Parathyroid adenoma (tissue), 2 donors: Measurements from ENCODE around the gene SERPINB6.

Source experiments
- H2AFZ ChIP-seq: fragments of 300-600 bp; sonication (generic); one replicate; pipeline ENCODE4 v1.7.0; 2017; ENCODE audit warnings: antibody characterized with exemption, mild to moderate bottlenecking
- H3K27ac ChIP-seq: fragments of 300-600 bp; sonication (generic); one replicate; pipeline ENCODE4 v1.7.0; 2017
- H3K27me3 ChIP-seq: fragments of 300-600 bp; sonication (generic); one replicate; pipeline ENCODE4 v1.7.0; 2017; ENCODE audit warnings: low read length; ENCODE audit not compliant: control insufficient read depth, insufficient read depth
- H3K36me3 ChIP-seq: fragments of 300-600 bp; sonication (generic); one replicate; pipeline ENCODE4 v1.7.0; 2017; ENCODE audit warnings: low read length; ENCODE audit not compliant: control insufficient read depth, insufficient read depth
- H3K4me1 ChIP-seq: fragments of 300-600 bp; sonication (generic); one replicate; pipeline ENCODE4 v1.7.0; 2017; ENCODE audit warnings: control low read depth
- H3K4me2 ChIP-seq: fragments of 300-600 bp; sonication (generic); one replicate; pipeline ENCODE4 v1.7.0; 2017; ENCODE audit warnings: low read length
- H3K4me3 ChIP-seq: fragments of 300-600 bp; sonication (generic); one replicate; pipeline ENCODE4 v1.7.0; 2017; ENCODE audit warnings: low read depth, low read length
- H3K79me2 ChIP-seq: fragments of 300-600 bp; sonication (generic); one replicate; pipeline ENCODE4 v1.7.0; 2017; ENCODE audit warnings: control low read depth
- H3K9ac ChIP-seq: fragments of 300-600 bp; sonication (generic); one replicate; pipeline ENCODE4 v1.7.0; 2017; ENCODE audit warnings: mild to moderate bottlenecking
- H3K9me3 ChIP-seq: fragments of 300-600 bp; sonication (generic); one replicate; pipeline ENCODE4 v1.7.0; 2017; ENCODE audit warnings: low read length; ENCODE audit not compliant: control insufficient read depth
- TF ChIP-seq, protein P1 (sequence below): fragments of 300-600 bp; sonication (generic); IDR thresholded peaks from one replicate; pipeline ENCODE4 v1.7.0; 2017; ENCODE audit warnings: antibody characterized with exemption, mild to moderate bottlenecking
- donor health status: primary hyperparathyroidism.

Gene SERPINB6

DNA sequence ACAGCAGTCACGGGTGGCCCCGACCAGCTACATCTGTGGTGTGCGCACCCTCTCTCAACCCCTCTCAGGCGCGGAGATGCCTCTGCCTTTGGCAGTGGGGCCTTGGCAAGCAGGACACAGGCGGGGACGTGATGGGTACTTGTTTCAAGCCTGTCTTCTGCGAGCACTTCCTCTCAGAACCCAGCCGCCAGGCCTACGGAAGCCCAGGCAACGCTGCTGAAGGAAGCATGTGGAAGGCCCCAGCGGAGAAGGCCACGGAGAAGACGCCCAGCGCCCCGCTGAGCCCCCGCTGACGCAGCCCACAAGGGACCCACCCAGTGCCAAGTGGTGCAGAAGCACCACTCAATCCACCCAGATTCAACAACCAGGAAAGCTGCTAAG, 13.0 kb downstream of the SERPINB6 start:
- Histone ChIP-seq H3K79me2 (peaks cover 34% of the 10 kb centered on the region), H3K4me3 (no peak overlapping the region)
- TF ChIP-seq, protein P1, sequence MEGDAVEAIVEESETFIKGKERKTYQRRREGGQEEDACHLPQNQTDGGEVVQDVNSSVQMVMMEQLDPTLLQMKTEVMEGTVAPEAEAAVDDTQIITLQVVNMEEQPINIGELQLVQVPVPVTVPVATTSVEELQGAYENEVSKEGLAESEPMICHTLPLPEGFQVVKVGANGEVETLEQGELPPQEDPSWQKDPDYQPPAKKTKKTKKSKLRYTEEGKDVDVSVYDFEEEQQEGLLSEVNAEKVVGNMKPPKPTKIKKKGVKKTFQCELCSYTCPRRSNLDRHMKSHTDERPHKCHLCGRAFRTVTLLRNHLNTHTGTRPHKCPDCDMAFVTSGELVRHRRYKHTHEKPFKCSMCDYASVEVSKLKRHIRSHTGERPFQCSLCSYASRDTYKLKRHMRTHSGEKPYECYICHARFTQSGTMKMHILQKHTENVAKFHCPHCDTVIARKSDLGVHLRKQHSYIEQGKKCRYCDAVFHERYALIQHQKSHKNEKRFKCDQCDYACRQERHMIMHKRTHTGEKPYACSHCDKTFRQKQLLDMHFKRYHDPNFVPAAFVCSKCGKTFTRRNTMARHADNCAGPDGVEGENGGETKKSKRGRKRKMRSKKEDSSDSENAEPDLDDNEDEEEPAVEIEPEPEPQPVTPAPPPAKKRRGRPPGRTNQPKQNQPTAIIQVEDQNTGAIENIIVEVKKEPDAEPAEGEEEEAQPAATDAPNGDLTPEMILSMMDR, result no peak

DNA sequence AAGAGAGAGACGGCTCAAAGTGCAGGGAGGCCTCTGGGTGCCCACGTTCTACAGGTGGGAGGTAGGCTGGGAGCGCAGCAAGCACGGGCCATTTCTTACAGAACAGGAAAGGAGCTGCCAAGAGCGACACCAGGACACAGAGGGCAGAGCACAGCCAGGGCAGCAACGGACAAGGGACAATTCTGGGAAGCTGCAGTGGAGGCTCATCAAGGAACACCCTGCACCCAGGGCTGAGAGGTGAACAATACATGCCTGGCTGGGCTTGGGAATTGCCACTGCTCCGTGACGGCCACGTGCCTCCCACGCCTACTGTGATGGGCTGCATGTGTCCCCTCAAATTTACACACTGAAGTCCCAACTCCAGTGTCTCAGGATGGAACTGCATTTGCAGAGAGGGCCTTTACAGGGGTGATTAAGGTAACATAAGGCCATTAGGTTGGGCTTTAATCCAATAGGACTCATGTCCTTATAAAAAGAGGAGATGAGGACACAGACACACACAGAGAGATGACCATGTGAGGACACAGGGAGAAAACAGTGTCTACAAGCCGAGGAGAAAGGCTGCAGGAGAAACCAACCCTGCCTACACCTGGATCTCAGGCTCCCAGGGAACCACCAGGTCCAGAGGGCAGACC, 13.6 kb downstream of the SERPINB6 start:
- no peaks in the 10 kb centered on the region for H3K27me3 ChIP-seq
- no peaks in the 10 kb centered on the region for H3K36me3 ChIP-seq
- no peak overlapping the region for H2AFZ ChIP-seq
- peaks cover 20% of the 10 kb centered on the region for H3K4me1 ChIP-seq
- H3K79me2 ChIP-seq, result peaks cover 36% of the 10 kb centered on the region
- H3K4me3 ChIP-seq, result no peak overlapping the region
- no peak overlapping the region for H3K27ac ChIP-seq
- H3K9me3 ChIP-seq, result no peaks in the 10 kb centered on the region
- TF ChIP-seq, protein P1, result no peak
- H3K9ac ChIP-seq, result no peak overlapping the region
- H3K4me2 ChIP-seq, result no peak overlapping the region

More for the DNA sequence above, 13.0 kb downstream of the SERPINB6 start:
- no peaks in the 10 kb centered on the region for H3K27me3 ChIP-seq
- H3K4me2 ChIP-seq, result no peak overlapping the region
- peaks cover 17% of the 10 kb centered on the region for H3K4me1 ChIP-seq
- no peaks in the 10 kb centered on the region for H3K9me3 ChIP-seq
- no peak overlapping the region for H3K27ac ChIP-seq
- no peaks in the 10 kb centered on the region for H3K36me3 ChIP-seq
- H2AFZ ChIP-seq, result no peak overlapping the region
- no peak overlapping the region for H3K9ac ChIP-seq

DNA sequence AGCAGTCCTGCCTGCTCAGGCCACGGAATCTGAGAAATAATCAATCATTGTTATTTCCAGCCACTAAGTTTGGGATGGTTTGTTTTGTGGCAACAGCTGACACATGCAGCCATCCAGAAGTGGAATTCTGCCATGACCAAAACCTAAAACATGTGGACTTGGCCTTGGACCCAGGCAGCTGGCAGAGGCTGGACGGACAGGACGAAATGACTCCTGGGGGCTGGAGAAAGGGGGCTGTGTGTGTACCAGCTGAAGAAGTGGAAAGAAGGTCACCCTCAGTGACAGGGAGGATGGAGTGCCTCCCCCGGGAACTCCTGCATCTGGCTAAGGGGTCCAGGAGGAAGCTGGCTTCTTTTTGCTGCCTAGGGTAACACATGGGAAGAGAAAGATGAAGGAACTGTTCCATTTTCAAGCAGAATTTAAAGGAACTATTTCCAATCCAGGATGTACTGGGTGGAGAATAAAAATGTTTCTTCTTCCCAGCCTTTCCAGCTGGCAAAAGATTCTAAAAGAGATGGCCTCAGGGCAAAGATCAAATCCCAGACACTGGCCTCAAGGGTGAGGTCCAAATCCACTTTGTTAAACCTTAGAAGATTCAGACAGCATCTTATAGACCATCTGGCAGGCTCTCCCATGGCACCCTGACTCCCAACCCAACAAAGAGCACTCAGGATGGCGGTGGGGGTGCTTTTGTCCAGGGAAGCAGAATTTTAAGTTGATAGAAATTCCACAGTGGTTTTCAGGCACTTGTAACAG, 14.3 kb downstream of the SERPINB6 start:
- peaks cover 34% of the 10 kb centered on the region for H3K79me2 ChIP-seq
- H3K27ac ChIP-seq, result no peak overlapping the region
- no peaks in the 10 kb centered on the region for H3K9me3 ChIP-seq
- H3K4me2 ChIP-seq, result no peak overlapping the region
- no peak overlapping the region for H3K9ac ChIP-seq
- H2AFZ ChIP-seq, result no peak overlapping the region
- no peaks in the 10 kb centered on the region for H3K36me3 ChIP-seq
- H3K27me3 ChIP-seq, result no peaks in the 10 kb centered on the region
- TF ChIP-seq, protein P1, result no peak
- H3K4me3 ChIP-seq, result no peak overlapping the region
- peaks cover 18% of the 10 kb centered on the region for H3K4me1 ChIP-seq

DNA sequence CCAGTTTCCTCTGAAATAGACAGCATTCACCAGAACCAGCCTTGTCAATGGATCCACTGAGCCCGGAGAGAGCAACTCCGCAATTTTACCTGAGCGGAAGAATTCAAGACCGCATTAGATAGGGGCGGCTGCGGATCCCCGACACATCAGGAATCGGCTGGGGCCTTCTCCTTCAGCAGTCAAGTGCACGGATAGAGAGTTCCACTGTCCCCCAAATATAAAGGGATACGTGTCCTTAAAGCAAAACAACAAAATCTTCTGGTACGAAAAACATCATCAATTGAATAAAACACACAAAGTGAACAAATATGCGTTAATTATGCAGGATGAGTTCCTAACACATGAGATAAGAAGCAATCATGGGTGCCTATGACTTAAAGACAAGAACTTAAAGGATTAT, 18.3 kb downstream of the SERPINB6 start:
- Histone ChIP-seq H3K27ac (peak overlapping the region; percentile 66), H3K9me3 (no peaks in the 10 kb centered on the region), H3K4me3 (no peak overlapping the region), H3K9ac (no peak overlapping the region), H3K27me3 (no peaks in the 10 kb centered on the region), H3K36me3 (no peaks in the 10 kb centered on the region), H3K4me2 (peak overlapping the region; percentile 2), H3K79me2 (peaks cover 6% of the 10 kb centered on the region), H3K4me1 (peaks cover 10% of the 10 kb centered on the region), H2AFZ (peak overlapping the region; percentile 82)
- TF ChIP-seq, protein P1, result no peak
